Activated CD4-positive, alpha-beta T cell treated with anti-CD3 and anti-CD28 coated beads for 36 hours (primary cell): ENCODE data around the gene NDUFAF7. TPM values are rescaled to one million over a fixed set of nuclear protein-coding genes. Genes with fewer than 3 reads are reported as not detected.
A peak's percentile ranks its signal among the peaks of the same experiment; 100 is the strongest.
"Not testable (repeated sequence)": the region's sequence is repeated elsewhere in the genome, so short reads cannot be mapped to it uniquely, and the experiment has no call there.

ENCODE experiments used
- ATAC-seq: fragments of 200-7000 bp; cut with Tn5 transposase; one replicate; pipeline ENCODE4 v1.10.0; 2021; ENCODE audit warnings: mild to moderate bottlenecking, moderate library complexity
- CTCF ChIA-PET: fragments of 350-600 bp; sonication (Branson Sonifier 250); formaldehyde crosslinking; loops from one replicate; lab custom pipeline; 2021; ENCODE audit warnings: antibody characterized with exemption; lab: Charles Lee
- POLR2A ChIA-PET: fragments of 350-600 bp; sonication (Branson Sonifier 250); formaldehyde crosslinking; loops from one replicate; lab custom pipeline; 2021; ENCODE audit warnings: antibody characterized with exemption, inconsistent platforms; lab: Charles Lee
- DNase-seq: peaks from one replicate; pipeline ENCODE4 v3.0.0-alpha.2; 2020
- H3K27ac Mint-ChIP-seq: one replicate; pipeline ENCODE4 v1.8.0; 2021; ENCODE audit warnings: mixed read lengths
- H3K27me3 Mint-ChIP-seq: one replicate; pipeline ENCODE4 v1.8.0; 2021; ENCODE audit warnings: mixed read lengths
- H3K36me3 Mint-ChIP-seq: one replicate; pipeline ENCODE4 v1.8.0; 2021; ENCODE audit warnings: low read depth, mixed read lengths
- H3K4me1 Mint-ChIP-seq: one replicate; pipeline ENCODE4 v1.8.0; 2021; ENCODE audit warnings: mixed read lengths
- H3K4me3 Mint-ChIP-seq: one replicate; pipeline ENCODE4 v1.8.0; 2021; ENCODE audit warnings: mild to moderate bottlenecking, moderate library complexity, mixed read lengths
- H3K9me3 Mint-ChIP-seq: one replicate; pipeline ENCODE4 v1.8.0; 2021; ENCODE audit warnings: low read depth, mixed read lengths
- intact Hi-C, 2 experiments: fragments of 100-400 bp; cut with DNase I in 1 of 2; cut with micrococcal nuclease in 1 of 2; formaldehyde crosslinking; loops; one replicate each; pipeline versions ENCODE4 v1.14.2 to v1.15.1; 2022 to 2024; cut with DNase I, micrococcal nuclease
- total RNA-seq, 2 experiments: library from RNA; stranded (reverse); gene quantifications; one replicate each; pipeline ENCODE4 v1.2.3, GENCODE V29; 2021

Gene NDUFAF7
- total RNA-seq, 2 experiments from 2014 or later: 20.8 to 22.9 TPM

DNA sequence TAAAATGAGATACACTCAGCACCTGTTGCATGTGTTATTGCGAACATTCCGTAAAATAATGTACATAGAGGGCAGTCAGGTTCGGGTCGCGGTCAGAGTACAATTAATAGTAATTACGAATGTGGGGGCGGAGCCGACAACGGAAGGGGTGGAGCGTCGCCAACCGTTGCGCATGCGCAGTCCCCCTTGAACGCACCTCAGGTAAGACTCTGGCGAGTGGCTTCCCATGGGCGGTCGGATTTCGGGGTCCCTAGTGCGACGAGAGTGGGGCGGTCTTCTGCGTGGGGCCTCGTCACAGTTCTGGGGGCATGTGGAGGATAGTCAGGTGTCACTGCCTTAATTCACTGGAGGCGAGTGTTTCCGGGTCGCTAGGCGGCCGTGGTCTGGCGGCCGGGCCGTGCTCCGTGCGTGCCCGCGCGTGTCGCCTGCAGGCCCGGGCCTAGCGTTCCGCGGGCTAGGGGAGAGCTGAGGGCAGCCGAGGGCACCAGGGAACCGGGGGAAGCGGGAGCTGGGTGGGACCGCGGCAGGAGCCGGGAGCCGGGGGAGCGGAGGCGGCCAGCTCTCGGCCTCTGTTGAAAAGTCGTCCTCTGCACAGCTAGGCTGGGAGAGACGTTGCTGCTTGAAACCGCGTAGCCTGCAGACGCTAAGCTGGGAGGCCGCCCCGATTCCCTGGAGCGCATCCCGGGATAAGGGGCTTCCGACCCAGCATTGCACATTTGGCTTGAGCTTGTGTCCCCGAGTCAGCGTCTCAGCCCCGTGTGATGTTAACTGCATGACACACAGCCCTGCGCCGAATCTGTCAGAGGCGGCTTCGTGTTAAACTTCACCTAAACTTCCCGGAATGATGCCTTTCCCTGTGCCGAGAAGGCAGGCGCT lies 34.9 kb upstream of the NDUFAF7 start, which contains the start of gene CEBPZOS:
Gene CEBPZOS (plus strand): TSS at position 177 of the 876 bp plus-strand sequence. CDS start 3,209 bp downstream, outside the sequence.
- H3K4me1 Mint-ChIP-seq: peaks cover 33% of the 10 kb centered on the region
- H3K36me3 Mint-ChIP-seq: peaks cover 23% of the 10 kb centered on the region
- peak within 1 kb of the TSS; percentile 95 for H3K27ac Mint-ChIP-seq
- intact Hi-C loops: loop anchor here (1.0 kb wide), 5 partner anchors 28 to 230 kb away; partner anchors contain the start of genes CEBPZ (in 2 of the 2), NDUFAF7 (in 2 of the 2), PRKD3 (in 1 of the 2) and STRN (in 1 of the 2)
- no peaks in the 10 kb centered on the region for H3K9me3 Mint-ChIP-seq
- POLR2A ChIA-PET: interaction anchor here (0.8 kb wide), 1 partner anchor 181 kb away, joined by 3 read pairs; no protein-coding TSS in a partner anchor
- H3K4me3 Mint-ChIP-seq: peak within 1 kb of the TSS; percentile 86
- CTCF ChIA-PET: interaction anchor here (0.6 to 1.9 kb wide), 5 partner anchors 18 to 104 kb away, joined by 3 to 5 read pairs (median 4); no protein-coding TSS in a partner anchor
- DNase-seq: peak; percentile 93
- H3K27me3 Mint-ChIP-seq: no peaks in the 10 kb centered on the region
- ATAC-seq: peak; percentile 84

DNA sequence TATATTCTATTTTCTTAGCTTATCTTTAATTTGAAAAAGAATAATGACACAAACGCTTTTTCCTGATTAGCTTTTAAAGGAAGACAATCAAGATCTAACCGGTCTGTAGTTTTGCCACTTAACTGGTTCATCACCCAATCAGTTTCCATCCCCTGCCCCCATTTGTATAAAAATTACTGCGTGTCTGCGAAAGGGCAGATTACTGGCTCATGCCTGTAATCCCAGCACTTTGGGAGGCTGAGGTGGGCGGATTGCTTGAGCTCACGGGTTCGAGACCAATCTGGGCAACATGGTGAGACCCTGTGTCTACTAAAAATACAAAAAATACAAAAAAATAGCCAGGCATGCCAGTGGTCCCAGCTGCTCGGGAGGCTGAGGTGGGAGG lies 32.8 kb upstream of the NDUFAF7 start:
- intact Hi-C loops: no loop called here
- no peaks in the 10 kb centered on the region for H3K27me3 Mint-ChIP-seq
- peaks cover 3% of the 10 kb centered on the region for H3K9me3 Mint-ChIP-seq
- ChIA-PET POLR2A (interaction anchor here (0.8 kb wide), 1 partner anchor 168 kb away, joined by 3 read pairs; no protein-coding TSS in a partner anchor), CTCF (no interaction called here)
- no peak for ATAC-seq
- H3K4me1 Mint-ChIP-seq: peaks cover 41% of the 10 kb centered on the region
- peaks cover 38% of the 10 kb centered on the region for H3K36me3 Mint-ChIP-seq
- no peak overlapping the region for H3K4me3 Mint-ChIP-seq
- no peak overlapping the region for H3K27ac Mint-ChIP-seq
- DNase-seq: no peak

DNA sequence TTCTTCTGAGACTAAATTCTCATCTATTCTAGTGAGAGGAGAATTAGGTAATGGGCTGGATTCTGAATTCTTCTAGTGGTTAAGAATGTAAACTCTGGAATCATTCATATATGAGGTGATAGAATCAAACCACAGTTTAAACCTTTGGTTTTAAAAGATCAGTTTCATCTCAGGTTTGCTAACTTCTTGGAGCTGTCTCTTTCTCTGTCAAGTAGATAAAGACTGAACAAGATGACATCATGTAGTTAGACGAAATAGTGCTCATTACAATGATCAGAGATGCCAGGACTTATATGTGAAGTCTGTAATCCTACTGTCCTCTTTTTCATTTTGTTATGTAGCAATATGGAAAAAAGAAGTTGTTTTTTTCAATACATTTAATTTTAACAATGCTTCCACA lies 30.2 kb upstream of the NDUFAF7 start:
- ChIA-PET CTCF (interaction anchor here (0.6 to 1.7 kb wide), 3 partner anchors 10 to 676 kb away, joined by 3 to 5 read pairs (median 3); no protein-coding TSS in a partner anchor), POLR2A (no interaction called here)
- peaks cover 61% of the 10 kb centered on the region for H3K36me3 Mint-ChIP-seq
- peaks cover 10% of the 10 kb centered on the region for H3K9me3 Mint-ChIP-seq
- ATAC-seq: peak; percentile 7
- intact Hi-C loops: no loop called here
- H3K4me1 Mint-ChIP-seq: peaks cover 41% of the 10 kb centered on the region
- peak overlapping the region; percentile 60 for H3K27ac Mint-ChIP-seq
- H3K4me3 Mint-ChIP-seq: no peak overlapping the region
- no peaks in the 10 kb centered on the region for H3K27me3 Mint-ChIP-seq
- no peak for DNase-seq

DNA sequence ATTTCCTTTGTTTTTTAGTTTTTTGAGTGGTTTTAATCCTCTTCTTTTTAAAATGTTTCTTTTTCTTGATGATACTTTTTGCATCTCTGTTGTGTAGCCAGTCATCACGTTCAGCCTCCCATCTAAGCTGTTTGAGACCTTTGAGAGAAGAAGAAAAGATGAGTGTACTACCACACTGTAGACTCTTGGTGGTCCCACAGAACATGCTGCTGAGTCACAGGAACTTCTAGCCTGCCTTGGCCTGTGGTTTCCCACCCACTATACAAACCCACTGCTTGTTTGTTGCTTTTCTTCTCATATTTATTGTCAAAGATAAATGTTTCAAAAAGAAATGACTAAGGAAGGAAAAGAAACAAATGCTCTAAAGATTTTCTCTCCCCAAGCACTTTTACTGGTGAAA lies 29.7 kb upstream of the NDUFAF7 start:
- intact Hi-C loops: no loop called here
- POLR2A ChIA-PET: no interaction called here
- DNase-seq: peak; percentile 40
- ATAC-seq: peak; percentile 63
- H3K36me3 Mint-ChIP-seq: peaks cover 64% of the 10 kb centered on the region
- peaks cover 13% of the 10 kb centered on the region for H3K9me3 Mint-ChIP-seq
- H3K27me3 Mint-ChIP-seq: no peaks in the 10 kb centered on the region
- H3K4me1 Mint-ChIP-seq: peaks cover 41% of the 10 kb centered on the region
- H3K4me3 Mint-ChIP-seq: no peak overlapping the region
- H3K27ac Mint-ChIP-seq: peak overlapping the region; percentile 75
- CTCF ChIA-PET: interaction anchor here (1.0 to 1.7 kb wide), 2 partner anchors 10 to 676 kb away, joined by 3 to 5 read pairs; no protein-coding TSS in a partner anchor

DNA sequence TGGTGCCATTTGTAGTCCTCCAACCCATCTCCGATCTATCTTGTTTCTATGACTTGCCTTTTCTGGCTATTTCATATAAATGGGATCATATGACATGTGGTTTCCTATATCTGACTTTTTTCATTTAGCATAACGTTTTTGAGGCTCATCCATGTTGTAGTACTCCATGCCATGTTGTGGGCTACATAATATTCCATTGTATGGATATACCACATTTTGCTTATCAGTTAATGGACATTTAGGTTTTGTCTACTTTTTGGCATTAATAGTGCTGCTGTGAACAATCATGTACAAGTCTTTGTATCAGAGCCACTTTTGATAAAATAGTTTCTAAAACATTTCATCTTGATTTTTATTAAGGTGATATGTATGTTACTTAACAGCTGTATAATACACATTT lies 27.8 kb upstream of the NDUFAF7 start:
- intact Hi-C loops: no loop called here
- Mint-ChIP-seq H3K4me3 (no peak overlapping the region), H3K4me1 (peaks cover 41% of the 10 kb centered on the region), H3K36me3 (peaks cover 83% of the 10 kb centered on the region), H3K9me3 (peaks cover 31% of the 10 kb centered on the region), H3K27me3 (no peaks in the 10 kb centered on the region), H3K27ac (no peak overlapping the region)
- no peak for ATAC-seq
- no peak for DNase-seq
- ChIA-PET POLR2A (no interaction called here), CTCF (interaction anchor here (0.7 to 0.9 kb wide), 2 partner anchors 18 to 28 kb away, joined by 3 read pairs; partner anchors contain the start of genes CEBPZ and NDUFAF7)

DNA sequence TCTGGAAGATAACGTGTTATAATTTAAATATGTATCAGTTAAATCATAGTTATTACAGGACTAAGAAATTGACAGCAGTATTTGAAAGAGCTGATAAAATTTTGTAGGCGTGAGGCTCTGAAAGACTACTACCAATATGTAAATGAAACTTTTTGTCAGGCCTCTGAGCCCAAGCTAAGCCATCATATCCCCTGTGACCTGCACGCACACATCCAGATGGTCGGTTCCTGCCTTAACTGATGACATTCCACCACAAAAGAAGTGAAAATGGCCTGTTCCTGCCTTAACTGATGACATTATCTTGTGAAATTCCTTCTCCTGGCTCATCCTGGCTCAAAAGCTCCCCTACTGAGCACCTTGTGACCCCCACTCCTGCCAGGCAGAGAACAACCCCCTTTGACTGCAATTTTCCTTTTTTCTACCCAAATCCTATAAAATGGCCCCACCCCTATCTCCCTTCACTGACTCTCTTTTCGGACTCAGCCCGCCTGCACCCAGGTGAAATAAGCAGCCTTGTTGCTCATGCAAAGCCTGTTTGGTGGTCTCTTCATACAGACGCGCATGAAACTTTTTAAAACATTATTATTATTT lies 26.3 kb upstream of the NDUFAF7 start:
- H3K27me3 Mint-ChIP-seq, POLR2A ChIA-PET, DNase-seq, CTCF ChIA-PET, H3K27ac Mint-ChIP-seq, H3K4me3 Mint-ChIP-seq, ATAC-seq, intact Hi-C loops: not testable (repeated sequence)
- H3K36me3 Mint-ChIP-seq: peaks cover 87% of the 10 kb centered on the region
- peaks cover 32% of the 10 kb centered on the region for H3K4me1 Mint-ChIP-seq
- H3K9me3 Mint-ChIP-seq: peaks cover 43% of the 10 kb centered on the region

DNA sequence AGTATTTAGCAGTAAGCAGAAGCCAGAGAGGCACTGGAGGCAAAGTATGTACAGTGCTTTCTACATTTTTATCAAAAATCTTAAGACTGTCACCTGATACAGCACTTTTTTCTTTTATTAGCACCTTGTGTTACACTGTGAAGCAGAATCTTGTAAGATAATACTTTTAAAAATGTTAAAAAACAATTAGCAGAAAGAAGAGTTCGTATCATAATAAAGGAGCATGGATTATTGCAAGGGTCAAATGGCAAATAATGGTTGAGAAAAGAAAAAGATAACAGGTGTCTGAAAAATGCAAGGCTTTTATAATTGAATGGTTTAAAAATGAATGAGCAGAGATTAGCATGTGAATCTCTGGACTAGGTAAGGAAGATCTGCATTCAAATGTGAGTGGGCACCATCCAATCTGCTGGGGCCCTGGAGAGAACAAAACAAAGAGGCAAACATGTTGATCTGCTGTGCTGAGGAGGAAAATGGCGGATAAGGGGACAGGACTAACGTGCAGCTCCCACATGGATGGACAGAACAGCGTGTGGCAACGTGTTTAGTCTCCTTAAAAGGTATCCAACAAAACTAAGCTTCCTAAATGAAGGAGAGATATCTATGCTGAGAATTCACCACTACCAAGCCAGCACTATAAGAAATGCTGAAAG lies 25.6 kb upstream of the NDUFAF7 start:
- Mint-ChIP-seq H3K27me3 (no peaks in the 10 kb centered on the region), H3K4me1 (peaks cover 25% of the 10 kb centered on the region), H3K36me3 (peaks cover 89% of the 10 kb centered on the region), H3K4me3 (no peak overlapping the region), H3K27ac (no peak overlapping the region), H3K9me3 (peaks cover 43% of the 10 kb centered on the region)
- POLR2A ChIA-PET: no interaction called here
- intact Hi-C loops: no loop called here
- no peak for ATAC-seq
- DNase-seq: no peak
- CTCF ChIA-PET: no interaction called here

DNA sequence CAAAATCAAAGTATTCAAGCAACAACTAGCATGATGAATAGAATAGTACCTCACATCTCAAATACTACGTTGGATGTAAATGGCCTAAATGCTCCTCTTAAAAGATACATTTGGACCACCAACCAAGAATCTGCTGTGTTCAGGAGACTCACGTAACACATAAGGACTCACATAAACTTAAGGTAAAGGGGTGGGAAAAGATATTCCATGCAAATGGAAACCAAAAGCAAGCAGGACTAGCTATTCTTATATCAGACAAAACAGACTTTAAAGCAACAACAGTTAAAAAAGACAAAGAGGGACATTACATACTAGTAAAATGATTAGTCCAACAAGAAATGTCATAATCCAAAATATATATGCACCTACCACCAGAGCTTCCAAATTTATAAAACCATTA lies 24.7 kb upstream of the NDUFAF7 start:
- DNase-seq, CTCF ChIA-PET, H3K4me3 Mint-ChIP-seq, intact Hi-C loops, H3K27me3 Mint-ChIP-seq, ATAC-seq, H3K27ac Mint-ChIP-seq, POLR2A ChIA-PET: not testable (repeated sequence)
- Mint-ChIP-seq H3K36me3 (peaks cover 93% of the 10 kb centered on the region), H3K4me1 (peaks cover 18% of the 10 kb centered on the region), H3K9me3 (peaks cover 43% of the 10 kb centered on the region)

DNA sequence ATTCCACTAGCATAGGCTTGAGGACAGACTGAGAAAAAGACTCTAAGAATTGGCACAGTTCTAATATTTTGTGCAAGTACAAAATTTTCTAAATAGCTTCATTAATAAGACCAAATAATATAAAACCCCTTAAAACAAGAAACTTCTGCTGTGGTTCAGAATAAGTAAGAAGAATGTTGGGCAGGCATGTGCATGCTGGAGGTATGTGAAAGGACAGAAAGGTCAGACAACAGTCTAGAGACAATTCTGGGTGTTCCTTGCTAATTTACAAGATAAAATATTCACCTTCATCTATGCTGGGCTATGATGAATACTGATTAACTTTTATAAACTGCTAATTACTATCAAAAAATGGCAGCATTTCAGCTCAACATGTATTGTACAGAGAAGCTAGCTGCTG lies 20.2 kb upstream of the NDUFAF7 start:
- Mint-ChIP-seq H3K36me3 (peaks cover 83% of the 10 kb centered on the region), H3K4me3 (no peak overlapping the region), H3K4me1 (peaks cover 15% of the 10 kb centered on the region), H3K27ac (no peak overlapping the region), H3K27me3 (no peaks in the 10 kb centered on the region), H3K9me3 (peaks cover 33% of the 10 kb centered on the region)
- POLR2A ChIA-PET: no interaction called here
- ATAC-seq: no peak
- CTCF ChIA-PET: interaction anchor here (0.6 to 1.4 kb wide), 4 partner anchors 8 to 409 kb away, joined by 3 to 5 read pairs (median 3); no protein-coding TSS in a partner anchor
- no peak for DNase-seq
- intact Hi-C loops: no loop called here

DNA sequence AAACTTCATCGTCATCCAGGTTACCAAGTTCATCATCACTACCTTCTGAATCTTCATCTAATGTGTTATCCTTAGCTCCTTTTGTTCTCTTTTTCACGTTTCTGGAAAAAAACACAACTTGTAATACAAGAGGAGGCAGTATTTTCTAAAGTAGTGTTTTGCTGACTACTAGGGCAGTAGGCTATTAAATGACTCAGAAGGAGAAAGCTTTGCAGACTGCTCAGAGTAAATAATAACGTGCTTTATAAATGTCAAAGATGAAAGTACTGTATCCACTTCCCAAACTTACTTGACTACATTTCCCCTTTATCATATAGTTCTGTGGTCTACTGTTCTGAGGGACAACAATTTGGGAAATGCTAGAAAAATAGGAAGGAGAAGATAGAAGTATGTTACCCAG lies 19.5 kb upstream of the NDUFAF7 start:
- CTCF ChIA-PET: interaction anchor here (0.6 to 1.4 kb wide), 5 partner anchors 9 to 770 kb away, joined by 3 to 5 read pairs (median 3); no protein-coding TSS in a partner anchor
- H3K36me3 Mint-ChIP-seq: peaks cover 81% of the 10 kb centered on the region
- POLR2A ChIA-PET: no interaction called here
- H3K4me3 Mint-ChIP-seq: no peak overlapping the region
- peak overlapping the region; percentile 10 for H3K27ac Mint-ChIP-seq
- intact Hi-C loops: no loop called here
- ATAC-seq (no peak), DNase-seq (no peak)
- peaks cover 12% of the 10 kb centered on the region for H3K4me1 Mint-ChIP-seq
- peaks cover 29% of the 10 kb centered on the region for H3K9me3 Mint-ChIP-seq
- no peaks in the 10 kb centered on the region for H3K27me3 Mint-ChIP-seq

DNA sequence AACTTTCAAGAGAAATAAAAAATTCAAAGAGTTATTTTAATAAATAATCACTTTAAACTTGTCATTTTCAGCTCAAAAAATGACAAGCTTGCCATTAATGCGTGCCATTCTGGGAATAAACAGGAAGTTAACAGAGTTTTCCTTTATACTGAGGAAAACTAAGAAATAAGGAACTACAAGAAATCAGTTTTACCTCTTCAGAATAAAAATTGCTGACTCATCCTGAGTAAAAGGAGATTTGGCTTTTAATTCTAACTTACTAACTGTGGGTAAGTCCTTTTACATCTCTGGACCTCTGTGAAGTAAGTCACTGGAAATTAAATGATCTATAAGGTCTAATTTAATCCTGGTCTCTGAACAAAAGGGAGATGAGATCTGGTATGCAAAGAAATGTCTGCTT lies 16.2 kb upstream of the NDUFAF7 start:
- H3K4me1 Mint-ChIP-seq: peaks cover 4% of the 10 kb centered on the region
- no peak for DNase-seq
- H3K9me3 Mint-ChIP-seq: no peaks in the 10 kb centered on the region
- H3K36me3 Mint-ChIP-seq: peaks cover 67% of the 10 kb centered on the region
- no peak for ATAC-seq
- intact Hi-C loops: no loop called here
- H3K27ac Mint-ChIP-seq: peak overlapping the region; percentile 42
- H3K4me3 Mint-ChIP-seq: no peak overlapping the region
- H3K27me3 Mint-ChIP-seq: no peaks in the 10 kb centered on the region
- ChIA-PET CTCF (interaction anchor here (0.6 kb wide), 1 partner anchor 33 kb away, joined by 3 read pairs; no protein-coding TSS in a partner anchor), POLR2A (no interaction called here)
